ENCODE results near the gene MYT1. TPM values are rescaled to one million over a fixed set of nuclear protein-coding genes. Genes with fewer than 3 reads are reported as not detected.
A peak's percentile ranks its signal among the peaks of the same experiment; 100 is the strongest.
"Not testable (repeated sequence)": the region's sequence is repeated elsewhere in the genome, so short reads cannot be mapped to it uniquely, and the experiment has no call there.

Gene MYT1
- polyA plus RNA-seq, 1 donor from 2014 or later, result 35.8 TPM

- no peak overlapping the region for H3K27ac ChIP-seq (ENCODE audit: low read length)
- no peaks in the 10 kb centered on the region for H4K20me1 ChIP-seq (ENCODE audit: insufficient read depth)
- H3K79me2 ChIP-seq (replicated peaks; ENCODE audit: insufficient read depth, low read length), result no peaks in the 10 kb centered on the region
- H3K9ac ChIP-seq (ENCODE audit: low read length), result no peak overlapping the region
- H3K36me3 ChIP-seq (ENCODE audit: insufficient read depth, low read length), result no peaks in the 10 kb centered on the region
- no peaks in the 10 kb centered on the region for H3K9me3 ChIP-seq (ENCODE audit: low read length)
- no peak overlapping the region for H3K4me2 ChIP-seq (ENCODE audit: low read length)
- no peaks in the 10 kb centered on the region for H3K27me3 ChIP-seq (ENCODE audit: insufficient read depth, low read depth, low read length)
- H3F3A ChIP-seq (ENCODE audit: insufficient read depth, low read length, poor library complexity, severe bottlenecking), result no peaks in the 10 kb centered on the region
- TF ChIP-seq TAF1 (IDR thresholded peaks at IDR 0.05; ENCODE audit: low read depth), result no peak
- TF ChIP-seq POLR2AphosphoS5 (IDR thresholded peaks at IDR 0.05), result no peak
- TF ChIP-seq EP300 (conservative IDR thresholded peaks at IDR 0.05; ENCODE audit: poor library complexity, severe bottlenecking), result no peak
- no peak for TF ChIP-seq MXI1 (conservative IDR thresholded peaks at IDR 0.05; ENCODE audit: poor library complexity, severe bottlenecking)
- TF ChIP-seq, protein P1, sequence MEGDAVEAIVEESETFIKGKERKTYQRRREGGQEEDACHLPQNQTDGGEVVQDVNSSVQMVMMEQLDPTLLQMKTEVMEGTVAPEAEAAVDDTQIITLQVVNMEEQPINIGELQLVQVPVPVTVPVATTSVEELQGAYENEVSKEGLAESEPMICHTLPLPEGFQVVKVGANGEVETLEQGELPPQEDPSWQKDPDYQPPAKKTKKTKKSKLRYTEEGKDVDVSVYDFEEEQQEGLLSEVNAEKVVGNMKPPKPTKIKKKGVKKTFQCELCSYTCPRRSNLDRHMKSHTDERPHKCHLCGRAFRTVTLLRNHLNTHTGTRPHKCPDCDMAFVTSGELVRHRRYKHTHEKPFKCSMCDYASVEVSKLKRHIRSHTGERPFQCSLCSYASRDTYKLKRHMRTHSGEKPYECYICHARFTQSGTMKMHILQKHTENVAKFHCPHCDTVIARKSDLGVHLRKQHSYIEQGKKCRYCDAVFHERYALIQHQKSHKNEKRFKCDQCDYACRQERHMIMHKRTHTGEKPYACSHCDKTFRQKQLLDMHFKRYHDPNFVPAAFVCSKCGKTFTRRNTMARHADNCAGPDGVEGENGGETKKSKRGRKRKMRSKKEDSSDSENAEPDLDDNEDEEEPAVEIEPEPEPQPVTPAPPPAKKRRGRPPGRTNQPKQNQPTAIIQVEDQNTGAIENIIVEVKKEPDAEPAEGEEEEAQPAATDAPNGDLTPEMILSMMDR (IDR thresholded peaks at IDR 0.05; ENCODE audit: poor library complexity, severe bottlenecking), result no peak
- TF ChIP-seq, protein P2, sequence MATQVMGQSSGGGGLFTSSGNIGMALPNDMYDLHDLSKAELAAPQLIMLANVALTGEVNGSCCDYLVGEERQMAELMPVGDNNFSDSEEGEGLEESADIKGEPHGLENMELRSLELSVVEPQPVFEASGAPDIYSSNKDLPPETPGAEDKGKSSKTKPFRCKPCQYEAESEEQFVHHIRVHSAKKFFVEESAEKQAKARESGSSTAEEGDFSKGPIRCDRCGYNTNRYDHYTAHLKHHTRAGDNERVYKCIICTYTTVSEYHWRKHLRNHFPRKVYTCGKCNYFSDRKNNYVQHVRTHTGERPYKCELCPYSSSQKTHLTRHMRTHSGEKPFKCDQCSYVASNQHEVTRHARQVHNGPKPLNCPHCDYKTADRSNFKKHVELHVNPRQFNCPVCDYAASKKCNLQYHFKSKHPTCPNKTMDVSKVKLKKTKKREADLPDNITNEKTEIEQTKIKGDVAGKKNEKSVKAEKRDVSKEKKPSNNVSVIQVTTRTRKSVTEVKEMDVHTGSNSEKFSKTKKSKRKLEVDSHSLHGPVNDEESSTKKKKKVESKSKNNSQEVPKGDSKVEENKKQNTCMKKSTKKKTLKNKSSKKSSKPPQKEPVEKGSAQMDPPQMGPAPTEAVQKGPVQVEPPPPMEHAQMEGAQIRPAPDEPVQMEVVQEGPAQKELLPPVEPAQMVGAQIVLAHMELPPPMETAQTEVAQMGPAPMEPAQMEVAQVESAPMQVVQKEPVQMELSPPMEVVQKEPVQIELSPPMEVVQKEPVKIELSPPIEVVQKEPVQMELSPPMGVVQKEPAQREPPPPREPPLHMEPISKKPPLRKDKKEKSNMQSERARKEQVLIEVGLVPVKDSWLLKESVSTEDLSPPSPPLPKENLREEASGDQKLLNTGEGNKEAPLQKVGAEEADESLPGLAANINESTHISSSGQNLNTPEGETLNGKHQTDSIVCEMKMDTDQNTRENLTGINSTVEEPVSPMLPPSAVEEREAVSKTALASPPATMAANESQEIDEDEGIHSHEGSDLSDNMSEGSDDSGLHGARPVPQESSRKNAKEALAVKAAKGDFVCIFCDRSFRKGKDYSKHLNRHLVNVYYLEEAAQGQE (IDR thresholded peaks at IDR 0.05; ENCODE audit: borderline replicate concordance), result no peak
- TF ChIP-seq SMC3 (conservative IDR thresholded peaks at IDR 0.05; ENCODE audit: poor library complexity), result no peak
- no peak for TF ChIP-seq RAD21 (conservative IDR thresholded peaks at IDR 0.05)
- no peak for TF ChIP-seq EZH2 (IDR thresholded peaks at IDR 0.05; ENCODE audit: borderline replicate concordance, insufficient read depth, low read length, poor library complexity, severe bottlenecking)
- no peak overlapping the region for H2AFZ ChIP-seq (ENCODE audit: low read depth, low read length)
- H3K9me2 ChIP-seq (ENCODE audit: insufficient read depth, low read length), result no peaks in the 10 kb centered on the region
- H3K4me3 ChIP-seq (ENCODE audit: low read length), result no peak overlapping the region
These were observed 119.4 kb downstream of the MYT1 start for GRCh38 chr20:64283646-64284045.

GRCh38 chr20:64285579-64286446 lies 121.6 kb downstream of the MYT1 start:
- H3K4me3 ChIP-seq (ENCODE audit: low read length); H3K4me2 ChIP-seq (ENCODE audit: low read length); H3K9me2 ChIP-seq (ENCODE audit: insufficient read depth, low read length); H3K27me3 ChIP-seq (ENCODE audit: insufficient read depth, low read depth, low read length); H3K36me3 ChIP-seq (ENCODE audit: insufficient read depth, low read length); H4K20me1 ChIP-seq (ENCODE audit: insufficient read depth); H2AFZ ChIP-seq (ENCODE audit: low read depth, low read length); H3K79me2 ChIP-seq (replicated peaks; ENCODE audit: insufficient read depth, low read length); H3F3A ChIP-seq (ENCODE audit: insufficient read depth, low read length, poor library complexity, severe bottlenecking); H3K27ac ChIP-seq (ENCODE audit: low read length); H3K9me3 ChIP-seq (ENCODE audit: low read length); H3K9ac ChIP-seq (ENCODE audit: low read length): not testable (repeated sequence)
- TF ChIP-seq, protein P1 (IDR thresholded peaks at IDR 0.05; ENCODE audit: poor library complexity, severe bottlenecking), result peak; percentile 80
- TF ChIP-seq SMC3 (conservative IDR thresholded peaks at IDR 0.05; ENCODE audit: poor library complexity), result peak; percentile 67
- peak; percentile 41 for TF ChIP-seq RAD21 (conservative IDR thresholded peaks at IDR 0.05)

GRCh38 chr20:64286447-64287263 lies 122.4 kb downstream of the MYT1 start:
- H3K27ac ChIP-seq (ENCODE audit: low read length); H2AFZ ChIP-seq (ENCODE audit: low read depth, low read length); H3K9me3 ChIP-seq (ENCODE audit: low read length); H3K4me3 ChIP-seq (ENCODE audit: low read length); H3K36me3 ChIP-seq (ENCODE audit: insufficient read depth, low read length); H4K20me1 ChIP-seq (ENCODE audit: insufficient read depth); H3F3A ChIP-seq (ENCODE audit: insufficient read depth, low read length, poor library complexity, severe bottlenecking); H3K9me2 ChIP-seq (ENCODE audit: insufficient read depth, low read length); H3K4me2 ChIP-seq (ENCODE audit: low read length); H3K9ac ChIP-seq (ENCODE audit: low read length); H3K79me2 ChIP-seq (replicated peaks; ENCODE audit: insufficient read depth, low read length); H3K27me3 ChIP-seq (ENCODE audit: insufficient read depth, low read depth, low read length): not testable (repeated sequence)

- H4K20me1 ChIP-seq (ENCODE audit: insufficient read depth); H3K27ac ChIP-seq (ENCODE audit: low read length); H3K9ac ChIP-seq (ENCODE audit: low read length); H3K4me3 ChIP-seq (ENCODE audit: low read length); H3K79me2 ChIP-seq (replicated peaks; ENCODE audit: insufficient read depth, low read length); H2AFZ ChIP-seq (ENCODE audit: low read depth, low read length); H3K4me2 ChIP-seq (ENCODE audit: low read length); H3F3A ChIP-seq (ENCODE audit: insufficient read depth, low read length, poor library complexity, severe bottlenecking); H3K9me3 ChIP-seq (ENCODE audit: low read length); H3K36me3 ChIP-seq (ENCODE audit: insufficient read depth, low read length); H3K27me3 ChIP-seq (ENCODE audit: insufficient read depth, low read depth, low read length); H3K9me2 ChIP-seq (ENCODE audit: insufficient read depth, low read length): not testable (repeated sequence)
These were observed 123.0 kb downstream of the MYT1 start for GRCh38 chr20:64287264-64287590.

Data from neural cell (in vitro differentiated cells).